Duodenal mucosa (tissue), 2 donors: ENCODE data around the gene P2RY1.

Source experiments
- H3K27ac ChIP-seq: one replicate; pipeline ENCODE4 v1.7.0; 2013; ENCODE audit warnings: low read depth, low read length
- H3K27me3 ChIP-seq, 2 donors: one replicate each; pipeline ENCODE4 v1.7.0; 2013; ENCODE audit warnings: low read length in 2 of 2, control low read depth in 1 of 2; ENCODE audit not compliant: insufficient read depth in 2 of 2, control insufficient read depth in 1 of 2
- H3K36me3 ChIP-seq, 2 donors: one replicate each; pipeline ENCODE4 v1.7.0; 2013; ENCODE audit warnings: low read length in 2 of 2, control low read depth in 1 of 2; ENCODE audit not compliant: insufficient read depth in 2 of 2, control insufficient read depth in 1 of 2
- H3K4me1 ChIP-seq, 2 donors: one replicate each; pipeline ENCODE4 v1.7.0; 2013; ENCODE audit warnings: low read length in 2 of 2, control low read depth in 1 of 2; ENCODE audit not compliant: insufficient read depth in 2 of 2, control insufficient read depth in 1 of 2
- H3K4me3 ChIP-seq, 2 donors: one replicate each; pipeline ENCODE4 v1.7.0; 2013; ENCODE audit warnings: low read length in 2 of 2, low read depth in 1 of 2
- H3K9ac ChIP-seq, 2 donors: one replicate each; pipeline ENCODE4 v1.7.0; 2013; ENCODE audit warnings: low read length in 2 of 2, low read depth in 1 of 2
- H3K9me3 ChIP-seq, 2 donors: one replicate each; pipeline ENCODE4 v1.7.0; 2013; ENCODE audit warnings: low read length in 2 of 2, control low read depth in 1 of 2; ENCODE audit not compliant: control insufficient read depth in 1 of 2

Gene P2RY1, protein sequence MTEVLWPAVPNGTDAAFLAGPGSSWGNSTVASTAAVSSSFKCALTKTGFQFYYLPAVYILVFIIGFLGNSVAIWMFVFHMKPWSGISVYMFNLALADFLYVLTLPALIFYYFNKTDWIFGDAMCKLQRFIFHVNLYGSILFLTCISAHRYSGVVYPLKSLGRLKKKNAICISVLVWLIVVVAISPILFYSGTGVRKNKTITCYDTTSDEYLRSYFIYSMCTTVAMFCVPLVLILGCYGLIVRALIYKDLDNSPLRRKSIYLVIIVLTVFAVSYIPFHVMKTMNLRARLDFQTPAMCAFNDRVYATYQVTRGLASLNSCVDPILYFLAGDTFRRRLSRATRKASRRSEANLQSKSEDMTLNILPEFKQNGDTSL

GRCh38 chr3:152834776-152835600, at the start of gene P2RY1:
Gene P2RY1, plus strand, starts transcription at chr3:152835131. Its CDS starts 652 bp downstream, at chr3:152835783.
- Histone ChIP-seq H3K36me3 (no peaks in the 10 kb centered on the region), H3K4me1 (peaks cover 15 to 20% of the 10 kb centered on the region in 2 donors), H3K9ac (peak within 1 kb of the TSS; percentile 58 to 67), H3K27me3 (no peaks in the 10 kb centered on the region), H3K27ac (peak within 1 kb of the TSS; percentile 62), H3K4me3 (peak within 1 kb of the TSS; percentile 88 to 90), H3K9me3 (no peaks in the 10 kb centered on the region)

DNA sequence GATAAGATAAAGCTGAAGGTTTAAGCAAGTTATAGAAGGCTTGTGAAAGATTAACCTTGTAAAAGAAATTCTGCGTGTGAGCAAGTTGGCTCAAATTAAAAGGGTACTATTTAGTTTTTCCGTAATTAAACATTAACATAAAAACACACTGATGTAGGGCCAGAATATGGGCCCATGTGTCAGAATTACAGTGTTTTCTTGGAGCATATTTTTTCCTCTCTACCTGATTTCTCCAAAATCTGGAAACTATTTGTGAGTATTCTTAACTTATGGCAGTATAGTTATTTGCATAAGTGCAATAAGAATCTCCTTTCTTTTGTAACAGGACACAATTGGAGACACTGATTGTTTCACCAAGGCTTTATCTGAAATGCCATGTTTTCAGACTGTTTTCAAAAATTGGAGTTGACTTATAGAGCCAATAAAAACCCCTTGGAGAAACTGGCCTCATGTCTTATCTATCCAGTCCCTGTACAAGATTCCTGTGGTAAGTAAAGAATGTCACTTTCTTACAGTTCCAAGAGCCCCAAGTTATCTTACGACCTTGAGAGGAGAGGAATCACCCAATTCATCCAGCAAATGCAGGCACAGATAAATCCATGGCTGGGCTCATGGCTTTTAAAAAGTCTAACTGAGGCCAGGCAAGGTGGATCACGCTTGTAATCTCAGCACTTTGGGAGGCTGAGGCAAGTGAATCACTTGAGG, 47.8 kb upstream of the P2RY1 start:
- H3K36me3 ChIP-seq: no peaks in the 10 kb centered on the region

GRCh38 chr3:152790651-152791387, 44.1 kb upstream of the P2RY1 start:
- Histone ChIP-seq H3K9ac (no peak overlapping the region), H3K4me1 (no peaks in the 10 kb centered on the region), H3K4me3 (no peak overlapping the region), H3K9me3 (peaks cover 0 to 5% of the 10 kb centered on the region in 2 donors), H3K27ac (no peak overlapping the region), H3K27me3 (no peaks in the 10 kb centered on the region), H3K36me3 (no peaks in the 10 kb centered on the region)

More for the DNA sequence above, 47.8 kb upstream of the P2RY1 start:
- no peaks in the 10 kb centered on the region for H3K27me3 ChIP-seq
- H3K9ac ChIP-seq: no peak overlapping the region
- H3K4me1 ChIP-seq: no peaks in the 10 kb centered on the region
- H3K9me3 ChIP-seq: peaks cover 0 to 5% of the 10 kb centered on the region in 2 donors
- no peak overlapping the region for H3K27ac ChIP-seq
- no peak overlapping the region for H3K4me3 ChIP-seq

DNA sequence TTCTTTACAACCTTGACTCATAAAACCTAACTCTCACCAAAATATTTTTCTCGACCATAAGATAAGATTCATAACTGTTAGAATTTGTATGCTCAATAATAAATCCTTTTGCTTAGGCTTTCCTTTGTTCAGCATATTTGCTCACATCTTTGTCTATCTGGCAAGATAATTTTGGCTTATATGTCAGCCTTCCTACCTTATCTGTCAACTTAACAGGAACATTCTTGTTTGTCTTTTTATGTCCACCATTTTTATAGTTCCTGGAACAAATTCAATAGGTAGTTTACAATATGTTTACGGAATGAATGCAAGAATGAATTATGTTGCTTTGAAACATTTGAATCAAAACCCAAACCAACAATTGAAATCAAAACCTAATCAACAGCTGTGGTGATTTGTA, 41.0 kb upstream of the P2RY1 start:
- no peaks in the 10 kb centered on the region for H3K4me1 ChIP-seq
- no peak overlapping the region for H3K9ac ChIP-seq
- no peak overlapping the region for H3K4me3 ChIP-seq
- H3K27me3 ChIP-seq: no peaks in the 10 kb centered on the region
- H3K36me3 ChIP-seq: no peaks in the 10 kb centered on the region
- no peaks in the 10 kb centered on the region for H3K9me3 ChIP-seq
- no peak overlapping the region for H3K27ac ChIP-seq

DNA sequence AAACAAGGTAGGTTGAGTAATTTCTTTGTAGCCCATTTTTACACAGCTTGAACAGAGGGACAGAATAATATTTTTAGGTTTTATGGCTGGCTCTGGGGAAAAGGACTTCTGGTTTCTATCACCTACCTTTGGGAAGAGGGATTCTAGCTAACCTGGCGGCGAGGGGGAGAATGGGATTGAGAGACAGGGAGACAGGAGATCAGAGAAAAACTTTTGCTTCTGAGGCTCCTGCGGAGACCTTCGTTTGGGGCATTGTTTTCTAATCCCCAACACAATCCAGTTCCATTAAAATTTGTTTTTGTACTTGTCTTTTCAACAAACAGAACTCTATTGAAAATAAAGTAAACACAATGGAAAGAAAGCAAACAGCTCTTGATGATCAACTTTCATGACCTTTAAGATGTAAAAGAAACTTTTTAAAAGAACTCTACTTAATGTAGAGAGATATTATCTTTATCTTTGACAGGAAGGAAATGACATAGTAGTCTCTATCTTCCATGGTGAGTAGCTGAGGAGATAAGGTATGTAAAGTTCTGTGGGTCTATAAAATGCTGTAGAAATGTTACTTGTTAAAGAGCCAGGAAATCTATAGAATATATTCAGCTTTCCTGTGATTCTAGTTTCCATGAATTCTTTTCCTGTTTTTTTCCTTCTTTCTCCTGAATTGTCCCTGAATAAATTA, 37.0 kb upstream of the P2RY1 start:
- H3K9ac ChIP-seq: no peak overlapping the region
- H3K4me1 ChIP-seq: no peaks in the 10 kb centered on the region
- no peaks in the 10 kb centered on the region for H3K9me3 ChIP-seq
- no peaks in the 10 kb centered on the region for H3K36me3 ChIP-seq
- no peak overlapping the region for H3K4me3 ChIP-seq
- H3K27me3 ChIP-seq: no peaks in the 10 kb centered on the region
- H3K27ac ChIP-seq: no peak overlapping the region

DNA sequence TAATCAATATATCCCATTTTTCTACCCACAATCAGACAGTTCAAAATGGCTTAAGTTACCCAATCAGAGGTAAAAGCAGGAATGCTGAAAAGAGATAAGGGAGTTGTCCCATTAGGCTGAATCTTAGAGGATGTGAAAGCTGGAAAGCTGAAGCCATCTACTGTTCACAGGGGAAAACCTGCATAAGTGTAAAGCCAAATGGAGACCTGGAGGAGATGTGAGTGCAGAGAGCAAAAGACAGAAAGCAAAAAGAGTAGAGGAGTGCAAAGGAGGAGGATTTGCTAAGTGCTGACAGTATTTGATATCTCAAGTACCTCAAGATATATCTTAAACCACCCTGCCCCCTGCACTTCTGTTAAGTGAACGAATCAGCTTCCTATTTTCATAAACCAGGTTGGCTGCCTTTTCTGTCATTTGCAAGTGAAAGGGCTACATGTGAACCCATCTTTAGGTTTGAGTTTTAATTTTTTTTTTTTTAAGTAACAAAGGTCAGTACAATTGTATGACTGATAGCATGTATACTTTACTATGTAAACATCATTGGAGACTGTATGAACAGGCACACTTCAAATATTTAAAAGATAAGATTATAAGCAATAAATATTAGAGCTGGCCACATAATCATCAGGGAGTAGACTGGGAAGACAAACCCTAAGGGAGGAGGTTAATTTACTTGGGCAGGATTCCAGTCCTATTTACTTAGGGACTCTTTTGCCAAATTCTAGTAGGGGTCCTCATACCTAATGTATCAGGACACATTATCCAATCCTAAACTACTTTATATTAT, 22.8 kb upstream of the P2RY1 start:
- Histone ChIP-seq H3K9me3 (no peaks in the 10 kb centered on the region), H3K27me3 (peaks cover 0 to 5% of the 10 kb centered on the region in 2 donors), H3K4me1 (peaks cover 9 to 18% of the 10 kb centered on the region in 2 donors), H3K9ac (no peak overlapping the region), H3K36me3 (no peaks in the 10 kb centered on the region), H3K27ac (no peak overlapping the region), H3K4me3 (no peak overlapping the region)

DNA sequence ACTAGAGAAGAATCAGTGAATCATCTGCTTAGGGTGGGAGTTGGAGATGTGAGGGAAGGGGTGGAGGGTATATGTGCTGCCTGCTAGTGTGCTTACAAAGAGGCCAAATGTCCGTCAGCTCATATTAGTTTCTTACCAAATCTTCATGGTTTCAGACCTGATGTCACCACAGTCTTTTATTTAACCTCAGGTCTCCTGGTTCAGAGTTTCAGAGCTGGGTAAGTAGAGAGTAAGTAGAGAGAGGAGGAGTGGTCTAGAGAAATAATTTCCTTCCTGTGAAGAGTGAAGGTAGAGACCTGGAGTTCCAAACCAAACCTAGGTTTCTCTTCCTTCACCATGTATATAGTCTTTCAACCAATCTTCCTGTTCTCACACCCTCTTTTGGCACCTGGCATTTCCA, 17.5 kb upstream of the P2RY1 start:
- Histone ChIP-seq H3K27ac (no peak overlapping the region), H3K9me3 (no peaks in the 10 kb centered on the region), H3K4me1 (peaks cover 3 to 6% of the 10 kb centered on the region in 2 donors), H3K27me3 (peaks cover 0 to 5% of the 10 kb centered on the region in 2 donors), H3K36me3 (no peaks in the 10 kb centered on the region), H3K9ac (no peak overlapping the region), H3K4me3 (no peak overlapping the region)

DNA sequence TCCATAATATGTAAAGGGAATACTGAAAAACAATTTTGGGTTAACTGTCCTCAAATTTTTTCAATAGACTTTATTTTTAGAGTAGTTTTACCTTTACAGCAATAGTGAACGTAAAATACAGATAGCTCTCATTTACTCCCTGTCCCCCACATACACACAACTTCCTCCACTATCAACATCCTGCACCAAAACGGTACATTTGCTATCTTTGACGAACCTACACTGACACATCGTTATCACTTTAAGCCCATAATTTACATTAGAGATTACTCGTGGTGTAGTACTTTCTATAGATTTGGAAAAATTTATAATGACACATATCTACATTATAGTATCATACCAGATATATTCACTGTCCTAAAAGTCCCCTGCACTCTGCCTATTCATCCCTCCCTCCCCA, 16.9 kb upstream of the P2RY1 start:
- Histone ChIP-seq H3K4me3 (no peak overlapping the region), H3K4me1 (no peaks in the 10 kb centered on the region), H3K9me3 (no peaks in the 10 kb centered on the region), H3K9ac (no peak overlapping the region), H3K27ac (no peak overlapping the region), H3K36me3 (no peaks in the 10 kb centered on the region), H3K27me3 (peaks cover 0 to 5% of the 10 kb centered on the region in 2 donors)

GRCh38 chr3:152823173-152823572, 11.8 kb upstream of the P2RY1 start:
- H3K36me3 ChIP-seq: no peaks in the 10 kb centered on the region

More at GRCh38 chr3:152823173-152823572, 11.8 kb upstream of the P2RY1 start:
- Histone ChIP-seq H3K4me1 (no peaks in the 10 kb centered on the region), H3K9me3 (no peaks in the 10 kb centered on the region), H3K4me3 (no peak overlapping the region), H3K9ac (no peak overlapping the region), H3K27ac (no peak overlapping the region), H3K27me3 (no peaks in the 10 kb centered on the region)
